Endothelial cell of umbilical vein (primary cell): ENCODE results near the gene COPE. TPM values are rescaled to one million over a fixed set of nuclear protein-coding genes. Genes with fewer than 3 reads are reported as not detected.

Source experiments
- BruUV-seq: library from RNA; stranded (reverse); fragments of 400-500 nt; replicated peaks from 2 replicates; lab custom pipeline; 2021; lab: Mats Ljungman, UMichigan
- CTCF ChIA-PET: fragments of 300-600, 350-600 bp; sonication (Branson Sonifier 250); formaldehyde crosslinking; loops from one replicate; lab custom pipeline; 2021; ENCODE audit warnings: antibody characterized with exemption, inconsistent platforms; lab: Charles Lee
- POLR2A ChIA-PET: fragments of 300-600, 350-600 bp; sonication (Branson Sonifier 250); formaldehyde crosslinking; loops from one replicate; lab custom pipeline; 2021; ENCODE audit warnings: antibody characterized with exemption, inconsistent platforms; lab: Charles Lee
- DNase-seq: peaks from one replicate; pipeline ENCODE4 v3.0.0-alpha.2; 2011; ENCODE audit warnings: low read depth, low spot score
- FAIRE-seq: peaks from 2 replicates; lab custom pipeline; 2011; peaks lifted over from hg19 to GRCh38; lab: Jason Lieb, UNC
- H2AFZ ChIP-seq: 2 replicates; pipeline ENCODE4 v1.6.0; 2012; ENCODE audit warnings: low read depth, low read length, control low read depth, inconsistent platforms
- H3K27ac ChIP-seq: 2 replicates; pipeline ENCODE4 v1.5.1; 2011; ENCODE audit warnings: low read depth, mild to moderate bottlenecking, control low read depth, low read length, moderate library complexity; ENCODE audit not compliant: insufficient read depth
- H3K27me3 ChIP-seq, 2 experiments: 2 replicates each; pipeline versions ENCODE4 v1.6.0 to v1.6.1; 2011; ENCODE audit warnings: low read length in 2 of 2, mixed read lengths in 1 of 2; ENCODE audit not compliant: control insufficient read depth in 2 of 2, insufficient read depth in 2 of 2
- H3K36me3 ChIP-seq, 2 experiments: 2 replicates in 1 of 2; 3 replicates in 1 of 2; pipeline ENCODE4 v1.5.1; 2011; ENCODE audit warnings: low read length in 2 of 2, mild to moderate bottlenecking in 1 of 2, moderate library complexity in 1 of 2; ENCODE audit not compliant: control insufficient read depth in 2 of 2, insufficient read depth in 2 of 2; ENCODE audit errors: extremely low read depth in 1 of 2
- H3K4me1 ChIP-seq: 3 replicates; pipeline ENCODE4 v1.5.1; 2011; ENCODE audit warnings: mild to moderate bottlenecking, low read length; ENCODE audit not compliant: control insufficient read depth, insufficient read depth; ENCODE audit errors: extremely low read depth
- H3K4me2 ChIP-seq: 2 replicates; pipeline ENCODE4 v1.6.1; 2011; ENCODE audit warnings: low read length, control low read depth, mixed read lengths; ENCODE audit not compliant: insufficient read depth
- H3K4me3 ChIP-seq, 3 experiments: fragments of 200-600 bp in 1 of 3; sonication (generic), shearing (Covaris generic) in 1 of 3; replicated peaks in 1 of 3; 2 replicates each; pipeline ENCODE4 v1.5.1; 2011 to 2016; ENCODE audit warnings: control low read depth in 3 of 3, low read length in 3 of 3, mild to moderate bottlenecking in 2 of 3, inconsistent platforms in 1 of 3, low read depth in 1 of 3, moderate library complexity in 1 of 3; ENCODE audit not compliant: insufficient read depth in 1 of 3
- H3K79me2 ChIP-seq: 2 replicates; pipeline ENCODE4 v1.6.0; 2012; ENCODE audit warnings: low read length, inconsistent platforms; ENCODE audit not compliant: control insufficient read depth, insufficient read depth
- H3K9ac ChIP-seq: replicated peaks from 2 replicates; pipeline ENCODE3; 2011; ENCODE audit warnings: low read length, control low read depth; ENCODE audit not compliant: insufficient read depth; ENCODE audit errors: extremely low read depth
- H3K9me1 ChIP-seq: replicated peaks from 3 replicates; pipeline ENCODE4 v1.6.0; 2011; ENCODE audit warnings: mild to moderate bottlenecking, low read length; ENCODE audit not compliant: control insufficient read depth, insufficient read depth; ENCODE audit errors: extremely low read depth
- H3K9me3 ChIP-seq: replicated peaks from 2 replicates; pipeline ENCODE4 v1.5.1; 2012; ENCODE audit warnings: low read length, inconsistent platforms; ENCODE audit not compliant: control insufficient read depth, insufficient read depth
- H4K20me1 ChIP-seq: replicated peaks from 2 replicates; pipeline ENCODE3; 2011; ENCODE audit warnings: mild to moderate bottlenecking, low read length; ENCODE audit not compliant: control insufficient read depth, insufficient read depth; ENCODE audit errors: extremely low read depth
- EZH2 ChIP-seq: IDR thresholded peaks from 2 replicates; pipeline ENCODE4 v1.6.1; 2012; ENCODE audit warnings: borderline replicate concordance, low read depth, mild to moderate bottlenecking, moderate library complexity, low read length, inconsistent platforms; ENCODE audit not compliant: severe bottlenecking
- FOS ChIP-seq: IDR thresholded peaks from 2 replicates; pipeline ENCODE4 v1.6.1; 2011; ENCODE audit warnings: mild to moderate bottlenecking, low read length, moderate library complexity, borderline replicate concordance; ENCODE audit not compliant: insufficient read depth
- GATA2 ChIP-seq: IDR thresholded peaks from 2 replicates; pipeline ENCODE4 v1.7.0; 2011; ENCODE audit warnings: low read depth, mild to moderate bottlenecking, moderate library complexity, mixed read lengths, low read length; ENCODE audit not compliant: insufficient read length, insufficient read depth
- JUN ChIP-seq: IDR thresholded peaks from 2 replicates; pipeline ENCODE4 v1.6.1; 2011; ENCODE audit warnings: borderline replicate concordance, low read depth; ENCODE audit not compliant: insufficient read length, insufficient read depth
- MYC ChIP-seq: IDR thresholded peaks from one replicate; pipeline ENCODE4 v1.6.1; 2011; ENCODE audit warnings: mild to moderate bottlenecking, low read depth, low read length
- POLR2A ChIP-seq: IDR thresholded peaks from 2 replicates; pipeline ENCODE4 v1.6.1; 2012; ENCODE audit warnings: low read depth, mild to moderate bottlenecking, control low read depth, low read length
- POLR2AphosphoS5 ChIP-seq: IDR thresholded peaks from 2 replicates; pipeline ENCODE4 v1.6.1; 2012; ENCODE audit warnings: low read depth, mild to moderate bottlenecking, control low read depth, low read length, moderate library complexity; ENCODE audit not compliant: insufficient read depth
- dilution Hi-C: fragments of 300-500 bp; cut with MboI; formaldehyde crosslinking; loops from one replicate; pipeline ENCODE4 v1.15.0; 2019; ENCODE audit warnings: low sequenced_read_pairs; ENCODE audit not compliant: extremely low pct_ligation_motif_present
- intact Hi-C: fragments of 100-400 bp; cut with micrococcal nuclease; formaldehyde crosslinking; loops from one replicate; pipeline ENCODE4 v1.10.0; 2022
- polyA plus RNA-seq, 4 experiments: library from polyadenylated mRNA; depleted of rRNA in 3 of 4; stranded (reverse) in 3 of 4; unstranded in 1 of 4; fragments of >200 nt; gene quantifications; 2 replicates each; pipeline versions ENCODE4 v1.2.1 to v1.2.3, GENCODE V29; 2011 to 2012; ENCODE audit warnings: missing spikeins in 1 of 4
- total RNA-seq: library from RNA; stranded (reverse); gene quantifications from 2 replicates; pipeline ENCODE4 v1.2.3, GENCODE V29; 2021
- TF ChIP-seq, protein P1 (sequence below): IDR thresholded peaks from 2 replicates; pipeline ENCODE4 v1.6.1; 2011; ENCODE audit not compliant: insufficient read depth, insufficient read length
- TF ChIP-seq, protein P2 (sequence below), 2 donors: IDR thresholded peaks; 1 replicate in 1 of 2; 2 replicates in 1 of 2; pipeline ENCODE4 v1.5.1; 2011; ENCODE audit warnings: low read length in 2 of 2, mild to moderate bottlenecking in 2 of 2, moderate library complexity in 2 of 2, control low read depth in 1 of 2, inconsistent platforms in 1 of 2, low read depth in 1 of 2; ENCODE audit not compliant: insufficient read depth in 1 of 2; ENCODE audit errors: extremely low read depth in 1 of 2

COPE gene
- total and polyA plus RNA-seq, 2 donors (not counting 3 experiments of a cell fraction or from before 2014, with no cell fraction given) = 252 to 407 TPM

DNA sequence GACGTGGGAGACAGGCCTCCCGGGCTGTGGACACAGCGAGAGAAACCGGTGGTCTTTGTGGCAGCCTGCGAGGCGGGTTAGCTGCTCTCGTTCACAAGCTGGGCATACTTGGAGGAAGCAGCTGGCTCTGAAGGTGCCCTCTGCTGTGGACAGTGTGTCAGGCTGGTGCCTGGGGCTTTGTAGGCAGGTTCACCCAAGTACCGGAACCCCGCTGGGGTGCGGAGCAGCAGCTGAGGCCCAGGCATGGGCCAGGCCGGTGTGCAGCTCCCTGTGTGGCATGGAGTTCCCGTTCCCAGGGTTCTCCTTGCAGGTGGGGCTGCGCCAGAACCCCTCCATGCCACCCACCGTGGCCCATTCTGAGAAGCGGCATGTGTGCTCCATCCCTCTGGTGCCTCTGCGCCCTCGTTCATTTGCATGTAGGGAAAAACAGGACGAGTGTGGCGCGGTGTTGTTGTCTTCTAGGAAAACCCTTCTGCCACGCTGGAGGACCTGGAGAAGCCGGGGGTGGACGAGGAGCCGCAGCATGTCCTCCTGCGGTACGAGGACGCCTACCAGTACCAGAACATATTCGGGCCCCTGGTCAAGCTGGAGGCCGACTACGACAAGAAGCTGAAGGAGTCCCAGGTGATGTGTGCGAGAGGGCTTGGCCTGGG lies 67.4 kb downstream of the COPE start:
- CTCF ChIA-PET = interaction anchor here (1.2 to 5.6 kb wide), 2 partner anchors 9 to 19 kb away, joined by 3 to 79 read pairs; partner anchors contain the start of gene UPF1

More for the DNA sequence above, 67.4 kb downstream of the COPE start:
- H3K36me3 ChIP-seq = peaks cover 22 to 44% of the 10 kb centered on the region in 2 experiments
- no peak overlapping the region for H2AFZ ChIP-seq
- H3K4me3 ChIP-seq = no peak overlapping the region
- DNase-seq (no peak), FAIRE-seq (no peak)
- no peak overlapping the region for H3K27ac ChIP-seq
- H3K79me2 ChIP-seq = peaks cover 29% of the 10 kb centered on the region
- H3K9me3 ChIP-seq = no peaks in the 10 kb centered on the region
- POLR2A ChIA-PET = no interaction called here
- no peaks in the 10 kb centered on the region for H3K9me1 ChIP-seq
- intact Hi-C loops (loop anchor here (2.0 kb wide), 1 partner anchor 15 kb away; no protein-coding TSS in a partner anchor), dilution Hi-C loops (no loop called here)
- no peak overlapping the region for H3K4me2 ChIP-seq
- no TSS peak for BruUV-seq
- peaks cover 48% of the 10 kb centered on the region for H3K4me1 ChIP-seq
- H3K9ac ChIP-seq = no peak overlapping the region
- no peaks in the 10 kb centered on the region for H4K20me1 ChIP-seq
- no peaks in the 10 kb centered on the region for H3K27me3 ChIP-seq
- TF ChIP-seq MYC (no peak), POLR2AphosphoS5 (no peak), FOS (no peak), GATA2 (no peak), EZH2 (no peak), JUN (no peak), POLR2A (no peak)
- TF ChIP-seq, protein P1, sequence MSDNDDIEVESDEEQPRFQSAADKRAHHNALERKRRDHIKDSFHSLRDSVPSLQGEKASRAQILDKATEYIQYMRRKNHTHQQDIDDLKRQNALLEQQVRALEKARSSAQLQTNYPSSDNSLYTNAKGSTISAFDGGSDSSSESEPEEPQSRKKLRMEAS = no peak
- TF ChIP-seq, protein P2, sequence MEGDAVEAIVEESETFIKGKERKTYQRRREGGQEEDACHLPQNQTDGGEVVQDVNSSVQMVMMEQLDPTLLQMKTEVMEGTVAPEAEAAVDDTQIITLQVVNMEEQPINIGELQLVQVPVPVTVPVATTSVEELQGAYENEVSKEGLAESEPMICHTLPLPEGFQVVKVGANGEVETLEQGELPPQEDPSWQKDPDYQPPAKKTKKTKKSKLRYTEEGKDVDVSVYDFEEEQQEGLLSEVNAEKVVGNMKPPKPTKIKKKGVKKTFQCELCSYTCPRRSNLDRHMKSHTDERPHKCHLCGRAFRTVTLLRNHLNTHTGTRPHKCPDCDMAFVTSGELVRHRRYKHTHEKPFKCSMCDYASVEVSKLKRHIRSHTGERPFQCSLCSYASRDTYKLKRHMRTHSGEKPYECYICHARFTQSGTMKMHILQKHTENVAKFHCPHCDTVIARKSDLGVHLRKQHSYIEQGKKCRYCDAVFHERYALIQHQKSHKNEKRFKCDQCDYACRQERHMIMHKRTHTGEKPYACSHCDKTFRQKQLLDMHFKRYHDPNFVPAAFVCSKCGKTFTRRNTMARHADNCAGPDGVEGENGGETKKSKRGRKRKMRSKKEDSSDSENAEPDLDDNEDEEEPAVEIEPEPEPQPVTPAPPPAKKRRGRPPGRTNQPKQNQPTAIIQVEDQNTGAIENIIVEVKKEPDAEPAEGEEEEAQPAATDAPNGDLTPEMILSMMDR (IDR thresholded peaks at IDR 0.05; ENCODE audit: extremely low read depth in 1 of 2, insufficient read depth in 1 of 2, low read depth in 1 of 2, low read length in 2 of 2) = no peak
